NCI-H226 (cell line): ENCODE results near the gene DENND1A.
"Not testable (repeated sequence)": the region's sequence is repeated elsewhere in the genome, so short reads cannot be mapped to it uniquely, and the experiment has no call there.

Experiments used
- DNase-seq: peaks from one replicate; pipeline ENCODE4 v3.0.0-alpha.2; 2015

Gene DENND1A

GRCh38 chr9:123914517-123915196, 15.3 kb downstream of the DENND1A start:
- DNase-seq = no peak

- no peak for DNase-seq
Measured at GRCh38 chr9:123912167-123912897, 17.6 kb downstream of the DENND1A start.

GRCh38 chr9:123911024-123911423, 18.9 kb downstream of the DENND1A start:
- DNase-seq = no peak

- not testable (repeated sequence) for DNase-seq
Measured at GRCh38 chr9:123909192-123909591, 20.7 kb downstream of the DENND1A start.

GRCh38 chr9:123903550-123903949, 26.4 kb downstream of the DENND1A start:
- DNase-seq = not testable (repeated sequence)

GRCh38 chr9:123894822-123895221, 35.1 kb downstream of the DENND1A start:
- DNase-seq = no peak

- DNase-seq = no peak
Measured at GRCh38 chr9:123893831-123894460, 36.0 kb downstream of the DENND1A start.

GRCh38 chr9:123893115-123893514, 36.8 kb downstream of the DENND1A start:
- no peak for DNase-seq

- DNase-seq = no peak
Measured at GRCh38 chr9:123887837-123888236, 42.1 kb downstream of the DENND1A start.

- DNase-seq = not testable (repeated sequence)
Measured at GRCh38 chr9:123885834-123886233, 44.1 kb downstream of the DENND1A start.

GRCh38 chr9:123883634-123884033, 46.3 kb downstream of the DENND1A start:
- no peak for DNase-seq

- no peak for DNase-seq
Measured at GRCh38 chr9:123881604-123882003, 48.3 kb downstream of the DENND1A start.

- DNase-seq = no peak
Measured at GRCh38 chr9:123880420-123880819, 49.5 kb downstream of the DENND1A start.

- DNase-seq = no peak
Measured at GRCh38 chr9:123876750-123877149, 53.2 kb downstream of the DENND1A start.

- DNase-seq = no peak
Measured at GRCh38 chr9:123872710-123873109, 57.2 kb downstream of the DENND1A start.

- no peak for DNase-seq
Measured at GRCh38 chr9:123871781-123872180, 58.1 kb downstream of the DENND1A start.

- no peak for DNase-seq
Measured at GRCh38 chr9:123868002-123868401, 61.9 kb downstream of the DENND1A start.

GRCh38 chr9:123867034-123867433, 62.9 kb downstream of the DENND1A start:
- no peak for DNase-seq

- DNase-seq = no peak
Measured at GRCh38 chr9:123866497-123866896, 63.4 kb downstream of the DENND1A start.

- no peak for DNase-seq
Measured at GRCh38 chr9:123865226-123866000, 64.5 kb downstream of the DENND1A start.

- no peak for DNase-seq
Measured at GRCh38 chr9:123864251-123864650, 65.7 kb downstream of the DENND1A start.

GRCh38 chr9:123863164-123863855, 66.6 kb downstream of the DENND1A start:
- DNase-seq = no peak

- no peak for DNase-seq
Measured at GRCh38 chr9:123861756-123862120, 68.2 kb downstream of the DENND1A start.
